Activated CD4-positive, alpha-beta T cell treated with anti-CD3 and anti-CD28 coated beads for 4 hours (primary cell): Measurements from ENCODE around the gene GRIA4.
"Not testable (repeated sequence)": the region's sequence is repeated elsewhere in the genome, so short reads cannot be mapped to it uniquely, and the experiment has no call there.

ENCODE experiments used
- DNase-seq, 2 donors: peaks; one replicate each; pipeline ENCODE4 v3.0.0-alpha.2; 2020

GRIA4 gene

DNA sequence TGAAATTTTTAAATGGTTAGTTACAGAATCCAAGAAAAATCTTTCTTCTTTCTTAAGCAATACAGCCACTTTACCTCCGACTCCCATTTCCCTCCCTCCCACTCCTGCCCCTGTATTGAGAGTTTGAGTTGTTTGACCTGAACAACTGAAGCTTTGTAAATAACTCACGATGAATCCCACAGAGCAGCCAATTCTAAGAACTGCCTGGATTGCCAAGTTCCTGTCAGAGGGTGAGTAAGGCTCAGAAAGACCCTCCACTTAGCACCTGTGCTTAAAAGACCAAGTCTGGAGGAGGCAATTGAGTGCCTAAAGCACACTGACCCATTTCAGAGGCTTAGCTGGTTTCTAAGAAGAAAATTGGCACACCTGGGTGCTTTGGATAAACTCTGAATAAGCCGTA lies 253.7 kb downstream of the GRIA4 start:
- DNase-seq = no peak

DNA sequence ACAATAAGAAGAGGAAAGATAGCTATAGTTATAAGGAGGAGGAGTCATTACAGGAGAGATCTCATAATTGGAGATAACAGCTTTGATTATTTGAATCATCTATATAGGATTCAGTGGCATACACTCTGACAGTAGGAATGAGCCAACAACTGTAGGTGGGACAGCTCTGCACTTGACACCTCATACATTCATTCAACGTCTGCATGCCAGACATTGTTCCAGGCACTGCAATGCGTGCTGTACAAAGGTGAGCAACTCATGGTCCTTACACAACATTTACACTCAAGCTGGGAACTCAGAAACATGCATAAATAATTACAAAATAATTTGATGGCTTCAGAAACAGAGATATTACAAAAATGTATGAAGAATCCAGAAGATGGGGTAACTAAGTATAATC lies 257.9 kb downstream of the GRIA4 start:
- DNase-seq = no peak

DNA sequence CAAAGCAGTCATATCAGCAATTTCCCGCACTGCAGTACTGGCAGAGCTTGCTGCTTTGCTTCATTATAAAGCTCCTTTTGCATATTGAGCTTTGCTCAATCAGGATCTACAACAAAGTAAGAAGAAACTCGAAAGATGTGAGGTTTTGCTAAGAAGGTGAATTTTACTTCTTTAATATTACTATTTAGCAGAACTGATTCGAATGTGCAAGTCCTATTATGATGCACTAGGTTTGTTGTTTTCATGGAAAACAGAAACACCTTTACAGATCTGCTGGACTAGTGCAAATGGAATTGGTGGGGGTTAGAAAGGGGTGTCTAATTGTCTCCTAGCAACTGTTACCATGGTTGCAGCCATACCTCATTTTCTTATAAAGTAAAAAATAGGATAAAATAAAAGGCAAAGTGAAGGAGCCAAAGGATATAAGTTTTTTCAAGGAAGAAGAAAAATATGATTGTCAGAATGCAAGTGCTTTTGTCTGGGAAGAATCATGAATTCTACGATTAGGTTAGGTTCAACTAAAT lies 259.0 kb downstream of the GRIA4 start:
- no peak for DNase-seq

DNA sequence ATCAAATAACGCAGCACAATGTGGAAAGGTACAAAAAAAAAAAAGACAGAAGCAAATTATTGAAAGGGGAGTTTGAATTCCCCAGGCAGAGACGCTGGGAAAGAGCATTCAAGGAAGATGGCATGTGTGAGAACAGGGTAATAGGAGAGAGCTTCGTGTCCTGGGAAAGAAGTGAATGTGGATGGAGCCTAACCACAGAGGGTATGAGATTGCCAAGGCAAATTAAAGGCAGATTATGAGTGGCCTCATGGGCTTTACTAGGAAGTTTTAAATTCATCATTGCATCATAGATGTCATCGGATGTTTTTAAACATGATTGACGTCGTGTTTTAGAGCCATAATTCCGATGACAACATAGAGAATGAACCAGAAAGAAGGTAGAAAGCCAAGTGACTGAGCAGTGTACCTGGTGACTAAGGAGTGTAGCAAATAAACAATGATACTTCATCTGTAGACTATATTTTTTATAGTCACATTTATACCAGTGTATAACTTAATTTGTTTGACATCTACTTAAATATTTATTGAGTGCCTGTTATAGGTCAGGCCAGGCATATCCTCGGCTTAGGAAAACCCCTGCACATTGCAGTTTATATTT lies 260.7 kb downstream of the GRIA4 start:
- no peak for DNase-seq

DNA sequence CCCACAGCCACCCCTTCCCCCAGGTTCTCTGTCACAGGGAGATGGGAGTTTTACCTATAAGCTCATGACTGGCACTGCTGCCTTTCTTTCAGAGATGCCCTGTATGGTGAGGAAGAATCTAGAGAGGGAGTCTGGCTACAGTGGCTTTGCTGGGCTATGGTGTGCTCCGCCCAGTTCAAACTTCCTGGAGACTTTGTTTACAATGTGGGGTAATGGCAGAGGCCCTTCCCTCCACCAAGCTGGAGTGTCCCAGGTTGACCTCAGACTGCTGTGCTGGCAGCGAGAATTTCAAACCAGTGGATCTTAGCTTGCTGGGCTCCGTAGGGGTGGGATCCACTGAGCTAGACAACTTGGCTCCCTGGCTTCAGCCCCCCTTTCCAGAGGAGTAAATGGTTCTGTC lies 268.6 kb downstream of the GRIA4 start:
- DNase-seq = no peak

DNA sequence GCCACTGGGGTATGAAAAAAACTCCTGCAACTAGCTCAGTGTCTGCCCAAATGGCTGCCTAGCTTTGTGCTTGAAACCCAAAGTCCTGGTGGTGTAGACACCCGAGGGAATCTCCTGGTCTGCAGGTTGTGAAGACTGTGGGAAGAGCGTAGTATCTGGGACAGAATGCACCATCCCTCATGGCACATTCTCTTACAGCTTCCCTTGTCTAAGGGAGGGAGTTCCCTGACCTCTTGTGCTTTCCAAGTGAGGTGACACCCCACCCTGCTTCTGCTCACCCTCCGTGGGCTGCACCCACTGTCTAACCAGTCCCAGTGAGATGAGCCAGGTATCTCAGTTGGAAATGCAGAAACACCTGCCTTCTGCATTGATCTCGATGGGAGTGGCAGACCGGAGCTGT lies 269.1 kb downstream of the GRIA4 start:
- not testable (repeated sequence) for DNase-seq

DNA sequence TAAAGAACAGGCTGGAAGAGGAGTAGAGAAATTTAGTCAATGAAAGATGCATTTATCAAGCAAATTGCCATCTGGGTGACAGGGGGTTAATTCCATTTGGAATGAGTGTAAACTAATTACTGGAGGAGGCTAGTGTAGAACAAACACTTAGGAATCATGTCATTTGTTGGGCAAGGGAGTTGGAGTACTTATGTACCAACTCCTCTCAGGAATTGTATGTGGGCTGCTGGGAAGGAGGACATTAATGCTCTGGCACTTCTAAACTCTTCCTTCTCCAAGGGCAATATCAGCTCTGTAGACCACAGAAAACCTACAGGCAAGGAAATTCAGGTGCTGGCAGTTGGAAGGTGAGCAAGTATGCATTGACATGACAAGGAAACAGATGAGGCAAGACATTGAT lies 271.2 kb downstream of the GRIA4 start:
- DNase-seq = no peak

DNA sequence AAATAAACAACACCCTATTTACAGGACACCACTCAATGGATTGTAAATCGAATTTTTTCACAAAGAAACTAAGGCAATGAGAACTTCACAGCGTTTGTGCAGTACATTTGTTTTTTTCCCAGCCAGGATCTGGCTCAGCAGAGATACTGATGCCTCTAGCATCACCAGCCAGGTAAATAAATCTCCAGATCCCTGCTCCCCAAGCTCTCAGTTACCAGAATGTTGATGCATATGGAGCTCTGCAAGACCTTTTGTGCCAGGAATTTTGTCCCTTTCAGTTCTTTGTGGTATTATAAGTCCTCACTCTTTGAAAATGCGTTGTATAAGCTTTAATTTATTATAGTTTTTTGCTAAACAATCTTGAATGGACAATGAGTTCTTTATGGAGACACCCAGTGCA lies 274.6 kb downstream of the GRIA4 start:
- DNase-seq = no peak

DNA sequence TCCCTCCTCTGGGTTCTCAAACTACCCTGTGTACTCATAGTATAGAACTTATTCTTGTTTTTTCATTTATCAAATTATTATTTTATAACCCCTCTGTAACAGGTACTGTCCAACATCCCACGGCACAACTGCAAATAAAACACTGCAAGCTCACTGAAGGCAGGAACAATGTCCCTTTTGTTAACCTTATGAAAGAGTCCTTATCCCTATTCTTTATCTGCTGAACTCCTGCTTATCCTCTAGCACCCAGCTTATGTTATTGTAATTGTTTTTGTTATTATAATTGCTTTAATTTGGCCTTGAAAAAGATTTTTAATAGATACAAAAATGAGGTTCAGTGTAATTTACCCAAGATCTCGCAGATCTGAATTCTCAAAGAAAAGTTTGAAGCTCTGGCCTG lies 281.8 kb downstream of the GRIA4 start:
- DNase-seq = no peak

DNA sequence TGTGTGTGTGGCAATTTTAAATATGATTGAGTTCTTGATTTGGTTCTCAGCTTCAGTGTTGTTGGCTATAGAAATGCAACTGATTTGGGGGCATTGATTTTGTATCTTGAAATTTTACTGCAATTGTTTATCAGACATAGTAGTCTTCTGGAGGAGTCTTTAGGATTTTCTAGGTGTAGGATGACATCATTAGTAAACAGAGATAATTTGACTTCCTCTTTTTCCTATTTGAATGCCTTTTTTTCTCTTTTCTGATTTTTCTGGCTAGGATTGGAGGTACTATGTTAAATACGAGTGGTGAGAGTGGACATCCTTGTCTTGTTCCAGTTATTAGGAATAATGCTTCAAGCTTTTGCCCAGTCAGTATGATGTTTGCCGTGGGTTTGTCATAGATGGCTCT lies 287.3 kb downstream of the GRIA4 start:
- no peak for DNase-seq

DNA sequence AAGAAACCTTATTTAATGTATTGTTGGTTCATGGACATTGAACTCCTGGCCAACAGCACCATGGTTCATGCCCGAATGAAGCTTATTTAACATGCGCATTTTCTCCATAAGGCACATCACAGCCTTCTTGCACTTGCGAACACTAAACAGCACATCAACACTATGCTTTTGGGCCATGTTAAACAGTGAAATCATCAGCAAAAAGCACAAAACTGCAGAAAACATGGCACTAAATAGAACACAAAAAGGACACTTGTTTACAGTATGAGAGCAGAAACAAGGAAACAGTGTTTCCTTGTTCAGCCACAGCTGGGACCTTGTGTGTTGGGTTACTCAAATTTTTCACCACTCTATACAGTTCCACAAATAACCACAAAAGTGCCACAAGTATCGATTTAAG lies 289.9 kb downstream of the GRIA4 start:
- DNase-seq = no peak

DNA sequence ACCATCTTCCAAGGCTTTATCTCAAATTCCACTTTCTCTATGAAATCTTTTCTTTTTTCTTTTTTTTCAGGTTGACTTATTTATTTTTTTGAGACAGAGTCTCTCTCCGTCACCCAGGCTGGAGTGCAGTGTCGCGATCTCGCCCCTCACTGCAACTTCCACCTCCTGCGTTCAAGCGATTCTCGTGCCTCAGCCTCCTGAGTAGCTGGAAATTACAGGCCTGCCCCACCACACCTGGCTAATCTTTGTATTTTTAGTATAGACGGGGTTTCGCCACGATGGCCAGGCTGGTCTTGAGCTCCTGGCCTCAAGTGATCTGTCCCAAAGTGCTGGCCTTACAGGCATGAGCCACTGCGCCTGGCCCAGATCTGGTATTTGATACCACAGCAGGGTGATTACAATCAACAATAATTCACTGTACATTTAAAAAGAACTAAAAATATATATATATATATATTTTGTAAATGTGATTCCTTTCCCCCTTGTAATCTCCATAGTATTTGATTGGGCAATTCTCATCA lies 290.7 kb downstream of the GRIA4 start:
- DNase-seq = no peak

DNA sequence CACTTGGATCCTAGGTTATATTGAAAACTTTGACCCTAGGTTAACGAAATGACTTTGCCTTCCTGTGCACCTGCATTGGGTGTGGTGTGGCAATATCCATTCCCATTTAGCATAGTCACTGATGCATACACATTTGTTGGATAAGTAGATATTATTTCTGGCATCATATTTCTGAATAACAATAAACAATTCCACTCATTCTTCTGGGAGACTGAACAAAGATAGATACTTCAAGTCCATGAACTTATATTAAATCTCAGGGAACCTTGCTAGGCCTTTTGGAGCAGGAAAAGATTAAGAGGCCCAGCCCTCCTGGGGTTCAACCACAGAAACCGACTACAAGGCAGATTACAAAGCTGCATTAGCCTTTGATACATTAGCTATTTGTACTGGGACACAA lies 293.2 kb downstream of the GRIA4 start:
- DNase-seq = no peak

DNA sequence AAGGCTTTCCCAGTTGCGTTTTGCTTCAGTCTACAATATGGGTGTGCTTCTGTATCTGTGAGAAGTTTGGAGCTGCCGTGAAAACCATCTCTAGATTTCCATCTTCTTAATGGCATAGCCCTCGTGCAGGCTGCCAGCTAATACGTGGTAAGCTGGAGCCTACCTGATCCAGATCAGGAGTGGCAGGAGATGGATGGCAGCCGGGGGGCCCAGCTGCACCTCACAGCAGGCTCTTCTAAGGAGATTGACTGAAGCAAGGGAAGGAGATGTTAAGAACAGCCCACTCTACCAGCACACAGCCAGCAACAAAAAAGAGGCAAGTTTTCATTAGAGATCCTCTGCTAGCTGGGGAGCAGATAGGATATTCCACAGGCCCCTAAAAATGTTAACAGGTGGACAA lies 296.6 kb downstream of the GRIA4 start:
- DNase-seq = no peak

DNA sequence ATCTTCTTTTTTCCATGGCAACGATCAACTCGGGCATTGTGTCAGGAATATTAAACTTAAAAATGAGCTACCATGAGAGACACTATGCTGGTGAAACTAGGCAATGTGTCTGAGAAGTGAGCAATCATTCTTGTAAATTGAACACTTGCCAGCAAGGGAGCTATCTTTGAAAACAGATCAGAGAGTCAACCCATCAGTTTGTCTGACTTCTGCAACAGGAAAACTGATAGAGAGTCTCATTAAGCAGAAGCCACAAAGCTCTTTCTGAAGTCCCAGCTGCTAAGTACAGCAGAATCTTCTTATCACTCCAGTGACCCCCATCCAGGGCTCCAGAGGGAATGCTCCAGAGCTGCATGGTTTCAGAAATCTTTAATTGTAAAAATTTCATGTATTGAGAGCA lies 297.4 kb downstream of the GRIA4 start:
- no peak for DNase-seq

DNA sequence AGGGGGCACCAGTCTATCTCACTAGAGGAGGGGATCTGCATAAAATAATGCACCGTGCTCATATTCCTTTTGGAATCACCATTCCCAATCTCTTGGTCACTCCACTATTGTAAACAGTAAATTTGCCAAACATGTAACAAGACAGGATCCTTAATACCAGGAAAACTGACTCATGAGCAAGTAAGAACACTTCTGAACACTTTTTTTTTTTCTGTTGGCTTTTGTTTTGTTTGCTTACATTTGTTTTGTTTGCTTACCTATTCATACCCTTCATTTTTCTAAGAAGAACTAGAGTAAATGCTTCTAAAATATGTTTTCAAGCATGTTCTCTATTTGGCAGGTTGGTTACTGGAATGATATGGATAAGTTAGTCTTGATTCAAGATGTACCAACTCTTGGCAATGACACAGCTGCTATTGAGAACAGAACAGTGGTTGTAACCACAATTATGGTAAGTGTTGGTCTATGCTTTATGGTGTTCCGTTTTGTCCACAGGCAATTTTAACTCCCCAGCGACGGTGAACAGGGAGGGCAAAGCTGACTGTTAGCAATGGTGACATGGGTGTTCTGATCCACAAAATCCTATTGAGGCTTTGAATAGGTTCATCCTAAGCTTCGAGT lies 300.3 kb downstream of the GRIA4 start:
- DNase-seq = no peak

DNA sequence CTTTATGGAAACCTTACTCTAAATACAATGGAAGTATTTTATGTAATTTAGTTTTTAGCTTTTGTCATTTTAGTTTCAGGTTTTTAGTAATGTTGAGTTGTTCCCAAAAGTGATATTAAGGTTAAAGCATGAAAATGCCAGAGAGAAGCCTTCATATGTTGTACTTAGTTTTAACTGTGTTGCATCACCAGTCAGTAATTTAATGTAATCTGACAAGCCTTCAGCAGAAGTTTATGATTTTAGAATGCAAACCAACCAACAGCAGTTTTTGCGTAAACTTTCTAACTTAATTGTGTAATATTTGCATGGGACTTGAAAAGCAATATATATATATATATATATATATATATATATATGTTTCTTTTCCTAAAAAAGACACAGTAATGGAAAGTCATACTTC lies 301.6 kb downstream of the GRIA4 start:
- no peak for DNase-seq

DNA sequence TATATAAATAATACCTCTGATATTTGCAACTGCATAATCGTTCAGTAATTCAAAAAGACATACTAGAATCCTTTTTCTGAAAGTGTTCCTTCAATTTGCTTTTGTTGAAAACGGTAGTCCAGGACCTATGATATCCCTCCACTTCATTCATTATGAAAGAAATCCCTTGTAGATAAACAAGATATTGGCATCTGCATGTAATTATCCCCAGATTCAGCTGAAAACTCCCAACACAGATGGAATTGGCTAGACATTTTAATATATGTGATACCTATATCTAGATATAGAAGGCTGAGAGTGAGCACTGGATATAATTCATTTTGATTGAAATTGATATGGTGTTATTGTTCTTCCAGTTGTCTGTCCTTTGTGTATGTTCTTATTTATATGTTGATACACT lies 302.8 kb downstream of the GRIA4 start:
- DNase-seq = no peak

DNA sequence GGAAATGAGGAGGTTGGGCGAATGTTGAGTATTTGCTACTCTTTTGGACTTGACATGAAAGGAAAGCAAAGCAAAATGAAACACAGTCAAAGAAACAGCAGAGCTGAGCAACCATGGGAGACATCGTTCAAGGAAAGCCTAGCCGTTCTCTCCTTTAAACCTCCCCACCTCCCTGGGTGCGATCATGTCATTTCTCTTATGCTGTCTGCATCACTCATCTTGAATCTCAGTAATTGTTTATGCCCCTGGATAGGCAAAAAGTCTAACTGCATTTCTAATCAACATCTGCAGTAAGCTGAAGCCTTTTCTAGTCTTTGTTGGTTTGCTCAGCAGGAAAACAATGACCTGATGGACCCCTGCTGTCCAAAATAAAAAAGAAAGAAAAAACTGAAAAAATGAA lies 305.1 kb downstream of the GRIA4 start:
- no peak for DNase-seq

DNA sequence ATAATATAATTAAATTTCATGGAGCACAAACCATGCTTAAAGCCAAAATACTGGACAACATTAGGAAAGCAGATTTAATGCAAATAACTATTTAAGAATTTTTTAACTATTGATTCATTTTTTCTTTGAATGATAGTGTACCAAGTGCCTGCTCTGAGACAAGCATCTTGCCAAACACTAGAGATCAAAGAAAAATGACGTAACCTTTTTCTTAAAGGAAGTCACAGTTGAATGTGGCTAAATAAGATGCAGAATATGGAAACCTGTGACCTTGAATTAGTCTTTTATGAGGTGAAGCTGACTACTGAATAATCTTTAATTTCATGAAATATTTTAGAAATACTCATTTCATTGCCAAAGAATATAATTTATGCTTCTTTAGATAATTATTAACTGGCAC lies 308.2 kb downstream of the GRIA4 start:
- DNase-seq = no peak

DNA sequence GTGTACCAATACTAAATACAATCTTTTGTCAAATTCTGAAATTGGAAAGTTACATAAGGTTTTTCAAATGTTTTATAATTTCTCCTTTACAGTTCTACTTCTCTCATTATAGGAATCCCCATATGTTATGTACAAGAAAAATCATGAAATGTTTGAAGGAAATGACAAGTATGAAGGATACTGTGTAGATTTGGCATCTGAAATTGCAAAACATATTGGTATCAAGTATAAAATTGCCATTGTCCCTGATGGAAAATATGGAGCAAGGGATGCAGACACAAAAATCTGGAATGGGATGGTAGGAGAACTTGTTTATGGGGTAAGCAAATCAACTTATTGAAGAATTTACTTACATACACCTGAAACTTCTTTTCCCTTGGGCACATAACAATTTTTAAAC lies 308.7 kb downstream of the GRIA4 start:
- DNase-seq = no peak

DNA sequence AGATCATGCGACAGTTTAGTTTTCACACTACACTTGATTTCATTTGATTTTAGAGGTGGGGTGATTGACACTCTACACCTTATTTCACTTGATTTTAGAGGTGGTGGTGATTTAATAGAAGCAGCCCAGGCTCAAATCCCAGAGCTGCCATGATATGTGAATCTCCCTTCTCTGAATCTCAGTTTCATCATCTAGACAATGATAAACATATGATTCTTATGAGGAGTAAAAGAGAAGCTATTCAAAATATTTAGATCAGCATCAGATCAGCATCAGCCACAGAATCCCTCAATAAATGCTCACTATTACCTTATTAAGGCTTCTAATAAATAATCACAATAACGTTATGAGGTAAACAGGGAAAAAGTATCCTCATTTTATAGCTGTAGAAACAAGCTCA lies 313.4 kb downstream of the GRIA4 start:
- no peak for DNase-seq

DNA sequence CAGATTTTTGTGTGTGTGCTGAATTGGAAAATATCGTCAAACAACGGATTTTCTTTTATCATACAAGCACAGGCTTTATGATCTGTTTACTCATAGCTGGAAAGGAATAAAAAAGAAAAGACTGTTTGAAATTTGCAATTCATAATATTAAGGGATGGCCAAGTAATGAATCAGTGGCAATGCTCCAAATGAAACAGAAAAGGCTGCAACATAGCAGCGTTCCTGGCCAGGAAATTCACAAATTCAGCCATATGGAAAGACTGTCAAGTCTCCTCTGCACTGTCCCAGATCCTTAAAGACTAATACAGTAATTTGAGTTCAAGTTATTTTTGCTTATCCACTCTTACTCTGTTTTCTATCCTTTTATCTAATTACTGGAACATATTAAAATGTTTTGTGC lies 313.9 kb downstream of the GRIA4 start:
- DNase-seq = no peak

DNA sequence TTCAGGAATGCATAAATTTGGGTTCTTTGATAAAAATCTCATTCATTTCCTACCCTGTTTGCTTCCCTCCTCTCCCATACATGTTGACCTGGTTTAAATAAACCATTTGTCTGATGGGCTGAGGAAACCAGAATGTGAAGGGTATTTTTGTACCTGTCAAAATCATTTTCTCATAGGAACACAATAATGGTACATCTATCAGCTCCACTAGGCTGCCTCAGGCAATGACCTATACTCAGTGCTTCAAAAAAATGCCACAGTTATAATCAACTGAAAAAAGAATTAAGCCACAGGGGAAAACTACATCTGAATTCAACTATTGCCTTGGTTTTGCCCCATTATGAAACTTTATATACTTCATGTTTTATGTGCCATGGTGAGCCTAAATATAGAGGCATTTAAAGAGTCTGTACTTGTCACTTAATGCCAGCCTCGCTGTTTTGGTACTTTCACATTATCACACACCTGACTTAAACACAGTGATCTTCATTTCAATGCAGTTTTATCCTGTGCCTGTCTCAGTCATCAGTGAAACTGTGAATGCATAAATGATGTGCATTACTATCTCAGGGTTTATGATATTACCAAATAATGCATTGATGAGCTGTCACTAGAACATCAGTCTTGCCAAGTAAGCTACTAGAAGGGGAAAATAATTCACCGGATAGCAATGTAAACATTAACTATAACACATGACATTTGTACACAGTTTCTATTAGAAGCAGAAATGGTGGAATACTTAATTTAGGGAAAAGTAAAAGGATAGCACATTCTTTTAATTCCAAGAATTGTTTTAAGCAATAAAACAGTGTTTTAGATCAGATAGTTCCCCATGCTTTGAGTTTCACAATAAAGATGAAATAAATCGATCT lies 319.4 kb downstream of the GRIA4 start:
- no peak for DNase-seq
